T-cell (primary cell): ENCODE data around the gene BMERB1. TPM values are rescaled to one million over a fixed set of nuclear protein-coding genes. Genes with fewer than 3 reads are reported as not detected.
"Not testable (repeated sequence)": the region's sequence is repeated elsewhere in the genome, so short reads cannot be mapped to it uniquely, and the experiment has no call there.

ENCODE experiments used
- ATAC-seq, 4 experiments: fragments of 200-7000 bp in 3 of 4; fragments of 150-1000 bp in 1 of 4; cut with Tn5 transposase; replicated peaks in 1 of 4; 1 replicate in 3 of 4; 2 replicates in 1 of 4; pipeline ENCODE4 v1.10.0; 2021; ENCODE audit warnings: moderate library complexity in 3 of 4, mild to moderate bottlenecking in 2 of 4, moderate number of reproducible peaks in 1 of 4
- CTCF ChIA-PET, 2 donors: fragments of 300-600 bp; sonication (Branson Sonifier 250); formaldehyde crosslinking; loops; one replicate each; lab custom pipeline; 2022; ENCODE audit warnings: antibody characterized with exemption in 2 of 2; lab: Charles Lee
- POLR2A ChIA-PET, 2 donors: fragments of 300-600 bp; sonication (Branson Sonifier 250); formaldehyde crosslinking; loops; one replicate each; lab custom pipeline; 2022; ENCODE audit warnings: antibody characterized with exemption in 2 of 2; lab: Charles Lee
- DNase-seq, 35 experiments: peaks; one replicate each; pipeline versions ENCODE4 v3.0.0 to v3.0.0-alpha.2; 2013 to 2023
- H3K27ac ChIP-seq: one replicate; pipeline ENCODE4 v1.5.1; 2013; ENCODE audit warnings: low read length
- H3K27me3 ChIP-seq, 2 experiments: replicated peaks in 1 of 2; 1 replicate in 1 of 2; 2 replicates in 1 of 2; pipeline versions ENCODE4 v1.6.1 to v1.7.0; 2013; ENCODE audit warnings: low read length in 1 of 2, mixed read lengths in 1 of 2; ENCODE audit not compliant: control insufficient read depth in 2 of 2, insufficient read depth in 2 of 2; ENCODE audit errors: extremely low read depth in 1 of 2
- H3K36me3 ChIP-seq, 2 donors: 1 replicate in 1 of 2; 2 replicates in 1 of 2; pipeline versions ENCODE4 v1.6.1 to v1.7.0; 2013; ENCODE audit warnings: low read length in 1 of 2; ENCODE audit not compliant: control insufficient read depth in 2 of 2, insufficient read depth in 1 of 2; ENCODE audit errors: extremely low read depth in 1 of 2
- H3K4me1 ChIP-seq, 2 experiments: 1 replicate in 1 of 2; 2 replicates in 1 of 2; pipeline versions ENCODE4 v1.6.1 to v1.7.0; 2013; ENCODE audit warnings: low read length in 2 of 2, mixed read lengths in 1 of 2; ENCODE audit not compliant: insufficient read depth in 2 of 2, control insufficient read depth in 1 of 2; ENCODE audit errors: extremely low read depth in 1 of 2
- H3K4me3 ChIP-seq, 2 donors: 1 replicate in 1 of 2; 2 replicates in 1 of 2; pipeline versions ENCODE4 v1.5.1 to v1.7.0; 2013; ENCODE audit warnings: mild to moderate bottlenecking in 2 of 2, low read length in 1 of 2, moderate library complexity in 1 of 2; ENCODE audit not compliant: control insufficient read depth in 1 of 2; ENCODE audit errors: extremely low read depth in 1 of 2
- H3K9me3 ChIP-seq: 2 replicates; pipeline ENCODE4 v1.7.0; 2013
- H3K27ac Mint-ChIP-seq, 2 donors: one replicate each; pipeline ENCODE4 v1.8.0; 2020 to 2021; ENCODE audit warnings: mild to moderate bottlenecking in 2 of 2, mixed read lengths in 2 of 2
- H3K27me3 Mint-ChIP-seq, 2 donors: one replicate each; pipeline ENCODE4 v1.8.0; 2021 to 2022; ENCODE audit warnings: mixed read lengths in 2 of 2
- H3K36me3 Mint-ChIP-seq: one replicate; pipeline ENCODE4 v1.8.0; 2021; ENCODE audit warnings: mixed read lengths
- H3K4me1 Mint-ChIP-seq, 3 donors: one replicate each; pipeline ENCODE4 v1.8.0; 2020 to 2022; ENCODE audit warnings: mixed read lengths in 3 of 3, mild to moderate bottlenecking in 1 of 3
- H3K4me3 Mint-ChIP-seq, 3 donors: one replicate each; pipeline ENCODE4 v1.8.0; 2020 to 2022; ENCODE audit warnings: mild to moderate bottlenecking in 3 of 3, mixed read lengths in 3 of 3, moderate library complexity in 3 of 3
- H3K9me3 Mint-ChIP-seq, 3 donors: one replicate each; pipeline ENCODE4 v1.8.0; 2020 to 2022; ENCODE audit warnings: mixed read lengths in 3 of 3
- WGBS: methylation state at CpG from one replicate; pipeline ENCODE4 v1.1.5; 2013; ENCODE audit warnings: missing lambda C conversion rate; ENCODE audit not compliant: insufficient coverage; 5-methylcytosine and 5-hydroxymethylcytosine counted together
- total RNA-seq, 35 experiments: library from RNA in 6 of 35; stranded (reverse) in 6 of 35; fragments of 120-200 nt in 1 of 35; gene quantifications; one replicate each; pipeline versions ENCODE4 v1.2.1 to v1.2.4 and lab custom pipeline; 2013 to 2026

BMERB1 gene
- total RNA-seq, 5 donors from 2014 or later (not counting 1 experiment from before 2014, with no cell fraction given): 2.1 to 9.6 (median 5.6) TPM

GRCh38 chr16:15396948-15397594 lies 37.3 kb upstream of the BMERB1 start:
- Histone ChIP-seq H3K4me1 (peaks cover 0 to 2% of the 10 kb centered on the region in 2 experiments), H3K36me3 (no peaks in the 10 kb centered on the region), H3K27ac (no peak overlapping the region), H3K9me3 (no peaks in the 10 kb centered on the region), H3K27me3 (peaks cover 0 to 21% of the 10 kb centered on the region in 2 experiments), H3K4me3 (no peak overlapping the region)
- no peak overlapping the region for H3K4me3 Mint-ChIP-seq
- CTCF ChIA-PET: no interaction called here
- H3K4me1 Mint-ChIP-seq: peaks cover 0 to 4% (median 2%) of the 10 kb centered on the region in 3 donors
- POLR2A ChIA-PET: no interaction called here
- DNase-seq (no peak), ATAC-seq (no peak)
- WGBS: 90% methylated on average over 2 of the region's 11 CpGs
- H3K9me3 Mint-ChIP-seq: no peaks in the 10 kb centered on the region
- no peak overlapping the region for H3K27ac Mint-ChIP-seq
- H3K36me3 Mint-ChIP-seq: no peaks in the 10 kb centered on the region
- peaks cover 18 to 40% of the 10 kb centered on the region in 2 donors for H3K27me3 Mint-ChIP-seq

- ChIA-PET POLR2A (interaction anchor here in 1 of 2 donors (0.6 kb wide), 1 partner anchor 342 kb away, joined by 4 read pairs; no protein-coding TSS in a partner anchor), CTCF (no interaction called here)
- peaks cover 0 to 2% of the 10 kb centered on the region in 2 experiments for H3K4me1 ChIP-seq
- 93% methylated on average over 4 of the region's 14 CpGs for WGBS
- H3K27ac Mint-ChIP-seq: no peak overlapping the region
- no peak for ATAC-seq
- H3K27me3 Mint-ChIP-seq: peaks cover 18 to 38% of the 10 kb centered on the region in 2 donors
- H3K36me3 ChIP-seq: no peaks in the 10 kb centered on the region
- peaks cover 0 to 4% (median 2%) of the 10 kb centered on the region in 3 donors for H3K4me1 Mint-ChIP-seq
- H3K9me3 ChIP-seq: no peaks in the 10 kb centered on the region
- H3K27me3 ChIP-seq: peaks cover 0 to 21% of the 10 kb centered on the region in 2 experiments
- no peaks in the 10 kb centered on the region for H3K9me3 Mint-ChIP-seq
- no peak for DNase-seq
- no peak overlapping the region for H3K4me3 ChIP-seq
- H3K36me3 Mint-ChIP-seq: no peaks in the 10 kb centered on the region
- H3K27ac ChIP-seq: no peak overlapping the region
- H3K4me3 Mint-ChIP-seq: no peak overlapping the region
Observed at GRCh38 chr16:15398618-15399316, 35.6 kb upstream of the BMERB1 start.

- no peak overlapping the region for H3K27ac ChIP-seq
- no peak for ATAC-seq
- H3K9me3 Mint-ChIP-seq: no peaks in the 10 kb centered on the region
- H3K4me1 ChIP-seq: peaks cover 0 to 2% of the 10 kb centered on the region in 2 experiments
- H3K4me1 Mint-ChIP-seq: peaks cover 0 to 4% (median 2%) of the 10 kb centered on the region in 3 donors
- DNase-seq: no peak
- H3K9me3 ChIP-seq: no peaks in the 10 kb centered on the region
- peaks cover 0 to 19% of the 10 kb centered on the region in 2 experiments for H3K27me3 ChIP-seq
- H3K36me3 ChIP-seq: no peaks in the 10 kb centered on the region
- no peak overlapping the region for H3K4me3 ChIP-seq
- POLR2A ChIA-PET: interaction anchor here in 1 of 2 donors (0.6 kb wide), 1 partner anchor 343 kb away, joined by 4 read pairs; no protein-coding TSS in a partner anchor
- H3K4me3 Mint-ChIP-seq: no peak overlapping the region
- CTCF ChIA-PET: no interaction called here
- no peak overlapping the region for H3K27ac Mint-ChIP-seq
- H3K27me3 Mint-ChIP-seq: peaks cover 18 to 33% of the 10 kb centered on the region in 2 donors
- no CpG with 5 or more reads among the region's 3 CpGs for WGBS
- no peaks in the 10 kb centered on the region for H3K36me3 Mint-ChIP-seq
Observed at GRCh38 chr16:15399317-15399716, 35.1 kb upstream of the BMERB1 start.

- peaks cover 13 to 26% of the 10 kb centered on the region in 2 donors for H3K27me3 Mint-ChIP-seq
- H3K4me3 Mint-ChIP-seq, H3K9me3 ChIP-seq, H3K4me1 Mint-ChIP-seq, H3K36me3 Mint-ChIP-seq, H3K4me1 ChIP-seq, H3K27ac Mint-ChIP-seq, DNase-seq, H3K36me3 ChIP-seq, H3K27ac ChIP-seq, ATAC-seq, POLR2A ChIA-PET, H3K4me3 ChIP-seq, H3K9me3 Mint-ChIP-seq: not testable (repeated sequence)
- WGBS: 92% methylated on average over 4 of the region's 6 CpGs
- H3K27me3 ChIP-seq: peaks cover 0 to 12% of the 10 kb centered on the region in 2 experiments
- CTCF ChIA-PET: interaction anchor here in 1 of 2 donors (0.6 kb wide), 1 partner anchor 718 kb away, joined by 4 read pairs; no protein-coding TSS in a partner anchor
Observed at GRCh38 chr16:15400314-15400713, 34.1 kb upstream of the BMERB1 start.

- Histone ChIP-seq H3K4me3 (no peak overlapping the region), H3K36me3 (no peaks in the 10 kb centered on the region), H3K4me1 (no peaks in the 10 kb centered on the region), H3K9me3 (no peaks in the 10 kb centered on the region), H3K27ac (no peak overlapping the region), H3K27me3 (no peaks in the 10 kb centered on the region)
- ATAC-seq (no peak), DNase-seq (no peak)
- Mint-ChIP-seq H3K36me3 (no peaks in the 10 kb centered on the region), H3K4me3 (no peak overlapping the region), H3K9me3 (no peaks in the 10 kb centered on the region), H3K4me1 (no peaks in the 10 kb centered on the region), H3K27me3 (peaks cover 10 to 16% of the 10 kb centered on the region in 2 donors), H3K27ac (no peak overlapping the region)
- ChIA-PET POLR2A (no interaction called here), CTCF (no interaction called here)
- no CpG with 5 or more reads among the region's 3 CpGs for WGBS
Observed at GRCh38 chr16:15401972-15402371, 32.4 kb upstream of the BMERB1 start.

- Mint-ChIP-seq H3K4me3 (no peak overlapping the region), H3K9me3 (no peaks in the 10 kb centered on the region), H3K27me3 (peaks cover 5 to 9% of the 10 kb centered on the region in 2 donors), H3K27ac (no peak overlapping the region), H3K36me3 (no peaks in the 10 kb centered on the region), H3K4me1 (no peaks in the 10 kb centered on the region)
- H3K36me3 ChIP-seq: no peaks in the 10 kb centered on the region
- CTCF ChIA-PET: no interaction called here
- no peak for DNase-seq
- H3K9me3 ChIP-seq: no peaks in the 10 kb centered on the region
- POLR2A ChIA-PET: interaction anchor here in 1 of 2 donors (0.6 kb wide), 2 partner anchors 21 to 51 kb away, joined by 3 to 7 read pairs; no protein-coding TSS in a partner anchor
- no peak overlapping the region for H3K4me3 ChIP-seq
- WGBS: 88% methylated on average over 6 of the region's 9 CpGs
- no peaks in the 10 kb centered on the region for H3K4me1 ChIP-seq
- H3K27ac ChIP-seq: no peak overlapping the region
- no peaks in the 10 kb centered on the region for H3K27me3 ChIP-seq
- no peak for ATAC-seq
Observed at GRCh38 chr16:15403392-15403995, 30.9 kb upstream of the BMERB1 start.
